NT2/D1 (cell line): ENCODE data around the gene NDFIP1.

Experiments used
- SUZ12 ChIP-seq: IDR thresholded peaks from 2 replicates; pipeline ENCODE4 v1.6.1; 2011; ENCODE audit not compliant: insufficient read length, insufficient read depth; ENCODE audit errors: extremely low read depth
- ZNF274 ChIP-seq: IDR thresholded peaks from 2 replicates; pipeline ENCODE4 v1.6.1; 2011; ENCODE audit warnings: mild to moderate bottlenecking, low read depth, low read length

- TF ChIP-seq SUZ12 (no peak), ZNF274 (no peak)
Measured at GRCh38 chr5:142104491-142104890, 4.1 kb upstream of the NDFIP1 start.
